Epidermal melanocyte (primary cell): ENCODE results near the gene NNMT.
"Not testable (repeated sequence)": the region's sequence is repeated elsewhere in the genome, so short reads cannot be mapped to it uniquely, and the experiment has no call there.

ENCODE experiments used
- DNase-seq: peaks from one replicate; pipeline ENCODE4 v3.0.0; 2011; ENCODE audit warnings: low spot score; ENCODE audit not compliant: insufficient read length

NNMT gene

DNA sequence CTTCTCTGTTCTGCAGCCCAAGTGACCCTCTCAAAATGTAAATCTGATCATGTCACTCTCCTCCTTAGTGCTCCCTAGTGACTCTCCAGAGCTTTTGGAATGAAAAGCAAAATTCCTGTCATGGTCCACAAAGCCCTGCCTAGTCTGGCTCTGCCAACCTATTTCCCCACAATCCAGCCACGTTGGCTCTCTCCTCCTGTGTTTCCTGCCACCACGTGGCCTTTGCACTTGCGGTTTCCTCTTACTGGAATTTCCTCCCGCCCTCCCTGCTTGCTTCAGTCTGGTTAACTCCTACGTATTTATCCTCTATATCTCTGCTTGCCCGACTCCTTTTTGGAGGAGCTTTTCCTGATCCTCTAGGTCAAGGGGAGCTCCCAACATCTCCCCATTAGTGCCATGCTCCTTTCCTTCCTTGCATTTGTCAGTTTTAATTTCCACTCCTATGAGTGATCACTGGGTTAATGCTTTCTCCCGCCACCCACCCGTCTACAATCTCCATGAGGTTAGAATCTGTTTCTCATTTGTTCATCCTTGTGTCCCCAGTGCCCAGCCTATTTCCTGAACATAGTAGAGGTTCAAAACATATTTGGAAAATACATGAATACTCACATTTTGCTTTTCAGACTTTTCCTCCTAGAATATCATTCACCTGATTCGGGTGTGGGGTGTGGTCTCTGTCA is 11.5 kb downstream of the NNMT start:
- no peak for DNase-seq

DNA sequence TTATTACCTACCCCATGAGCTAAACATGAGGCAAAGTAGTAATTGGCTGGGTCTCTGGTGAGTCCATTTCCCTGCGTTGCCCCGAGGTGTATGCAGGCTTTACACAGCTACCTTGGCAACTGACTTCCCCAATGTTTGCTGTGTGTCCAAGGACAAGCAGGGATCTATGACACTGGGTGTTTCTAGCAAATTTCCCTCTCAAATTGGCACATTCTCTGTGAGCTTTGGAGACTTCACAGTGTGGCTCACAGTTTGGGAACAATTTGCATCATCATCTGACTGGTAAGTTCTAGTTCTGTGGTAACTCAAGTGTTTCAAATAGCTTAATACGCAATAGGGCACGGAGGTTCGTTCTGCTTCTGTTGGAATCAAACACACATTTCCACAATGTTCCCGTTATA is 12.5 kb downstream of the NNMT start:
- no peak for DNase-seq

DNA sequence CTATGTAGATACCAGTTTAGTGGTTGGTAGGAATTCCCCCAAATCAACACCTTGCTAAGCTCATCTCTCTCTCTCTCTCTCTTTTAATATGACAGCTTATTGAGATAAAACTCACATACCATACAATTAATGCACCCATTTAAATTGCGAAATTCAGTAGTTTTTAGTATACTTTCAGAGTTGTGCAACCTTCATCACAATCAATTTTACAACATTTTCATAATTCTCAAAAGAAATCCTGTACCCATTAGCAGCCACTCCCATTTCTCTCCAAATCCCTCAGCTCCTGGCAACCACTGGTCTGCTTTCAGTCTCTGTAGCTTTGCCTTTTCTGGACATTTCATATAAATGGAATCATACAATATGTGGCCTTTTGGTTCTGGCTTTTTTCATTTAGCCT is 13.3 kb downstream of the NNMT start:
- no peak for DNase-seq

DNA sequence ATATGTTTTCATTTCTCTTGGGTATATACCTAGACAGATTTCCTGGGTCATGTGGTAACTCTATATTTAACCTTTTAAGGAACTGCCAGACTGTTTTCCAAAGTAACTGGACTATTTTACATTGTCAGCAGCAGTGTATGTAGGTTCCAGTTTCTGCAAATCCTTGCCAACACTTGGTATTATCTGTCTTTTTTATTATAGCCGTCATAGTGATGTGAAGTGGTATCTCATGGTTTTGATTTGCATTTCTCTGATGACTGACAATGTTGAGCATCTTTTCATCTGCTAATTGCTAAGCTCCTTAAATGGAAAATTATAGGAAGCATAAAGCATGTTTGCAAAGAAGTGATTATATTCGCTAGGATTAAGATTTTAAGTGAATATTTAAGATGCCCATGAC is 13.9 kb downstream of the NNMT start:
- no peak for DNase-seq

DNA sequence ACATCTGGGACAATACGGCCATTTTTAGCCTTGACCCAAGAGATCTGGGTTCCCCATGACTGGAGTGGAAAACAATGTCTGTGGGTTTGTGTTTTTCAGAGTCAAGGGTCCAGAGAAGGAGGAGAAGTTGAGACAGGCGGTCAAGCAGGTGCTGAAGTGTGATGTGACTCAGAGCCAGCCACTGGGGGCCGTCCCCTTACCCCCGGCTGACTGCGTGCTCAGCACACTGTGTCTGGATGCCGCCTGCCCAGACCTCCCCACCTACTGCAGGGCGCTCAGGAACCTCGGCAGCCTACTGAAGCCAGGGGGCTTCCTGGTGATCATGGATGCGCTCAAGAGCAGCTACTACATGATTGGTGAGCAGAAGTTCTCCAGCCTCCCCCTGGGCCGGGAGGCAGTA is 15.7 kb downstream of the NNMT start:
- DNase-seq, result no peak

DNA sequence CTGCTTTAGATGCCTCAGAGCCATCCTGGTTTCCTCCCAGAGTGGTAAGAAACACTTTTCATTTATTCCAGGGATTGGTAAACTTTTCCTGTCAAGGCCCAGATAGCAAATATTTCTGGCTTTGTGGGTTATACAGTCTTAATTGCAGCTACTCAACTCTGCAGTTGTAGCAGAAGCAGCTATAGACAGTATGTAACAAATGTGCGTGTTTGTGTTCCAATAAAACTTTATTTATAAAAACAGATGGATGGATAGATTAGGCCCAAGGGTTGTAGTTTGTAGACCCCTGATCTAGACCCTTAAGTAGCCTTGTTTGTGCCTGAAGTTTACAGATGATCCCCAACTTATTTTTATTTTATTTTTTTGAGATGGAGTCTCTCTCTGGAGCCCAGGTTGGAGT is 17.9 kb downstream of the NNMT start:
- DNase-seq, result no peak

DNA sequence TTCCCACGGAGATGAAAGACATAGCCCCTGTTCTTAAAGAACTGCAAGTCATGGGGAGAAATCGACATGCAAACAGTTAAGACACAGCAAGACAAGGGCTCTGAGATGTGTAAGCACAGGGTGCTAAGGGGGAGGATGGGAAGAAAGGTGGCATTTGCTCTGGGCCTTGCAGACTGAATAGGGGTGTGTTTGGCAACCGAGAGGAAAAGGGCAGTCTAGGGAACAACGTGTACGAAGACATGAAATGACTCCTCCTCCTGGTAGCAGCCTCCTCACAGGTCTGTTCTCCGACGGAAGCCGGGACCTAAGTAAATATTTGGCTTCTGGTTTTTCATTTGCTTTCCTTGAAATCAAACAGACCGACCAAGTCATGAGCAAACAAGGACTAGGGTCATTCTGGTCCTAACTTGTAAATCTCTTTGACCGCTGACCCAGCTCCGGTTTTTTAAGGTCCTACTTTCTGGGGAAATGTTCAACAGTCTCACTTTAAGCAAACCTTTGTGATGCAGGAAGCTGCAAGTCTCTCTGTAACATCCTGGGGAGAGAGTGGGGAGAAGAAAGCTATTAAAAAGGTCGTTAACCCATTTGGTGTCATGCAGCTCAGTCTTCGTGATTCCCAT is 19.7 kb downstream of the NNMT start:
- DNase-seq, result no peak

DNA sequence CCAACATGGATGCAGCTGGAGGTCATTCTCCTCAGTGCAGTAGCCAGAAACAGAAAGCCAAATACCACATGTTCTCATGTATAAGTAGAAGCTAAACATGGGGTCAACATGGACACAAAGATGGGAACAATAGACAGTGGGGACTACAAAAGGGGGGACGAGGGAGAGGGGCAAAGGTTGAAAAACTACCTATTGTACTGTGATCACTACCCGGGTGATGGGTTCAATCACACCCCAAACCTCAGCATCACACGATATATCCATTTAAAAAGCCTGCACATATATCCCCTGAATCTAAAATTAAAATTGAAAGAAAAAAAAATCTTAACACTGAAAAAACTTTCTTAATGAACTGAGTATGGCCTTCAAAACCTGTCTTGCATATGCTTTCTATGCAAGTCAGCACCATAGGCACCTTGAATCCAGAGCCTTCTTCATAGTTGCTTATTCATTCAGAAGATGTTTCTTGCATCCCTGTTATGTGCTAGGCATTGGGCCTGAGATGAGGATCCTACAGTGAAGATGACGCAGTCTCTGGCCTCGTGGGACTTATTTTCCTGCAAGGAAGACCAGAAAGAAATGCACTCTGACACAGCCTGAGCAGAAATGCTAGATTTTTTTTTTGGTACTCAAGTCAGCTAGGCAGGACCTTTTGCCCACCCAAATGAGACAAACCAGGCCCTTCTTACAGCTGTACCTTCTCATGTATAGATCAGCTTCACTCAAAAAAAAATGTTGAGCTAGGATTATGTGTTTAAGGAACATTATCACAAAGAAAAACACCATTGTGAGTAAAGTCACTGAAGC is 21.0 kb downstream of the NNMT start:
- DNase-seq, result no peak

DNA sequence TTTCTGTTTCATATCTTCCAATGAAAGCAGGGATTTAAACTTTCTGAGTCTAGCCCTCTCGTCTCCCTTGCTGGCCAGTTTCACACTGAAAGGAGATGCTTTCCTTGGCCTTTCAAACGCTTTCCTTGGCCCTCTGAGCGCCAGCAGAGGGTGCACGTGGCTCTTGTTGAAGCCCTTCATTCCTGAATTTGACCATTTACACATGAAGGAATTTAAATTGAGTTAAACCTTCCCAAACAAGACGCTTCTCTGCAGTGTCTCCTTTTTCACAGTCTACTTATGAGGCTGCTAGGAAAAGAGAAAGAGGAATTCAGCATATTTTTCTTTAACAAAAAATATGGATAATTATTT is 21.6 kb downstream of the NNMT start:
- DNase-seq, result no peak

DNA sequence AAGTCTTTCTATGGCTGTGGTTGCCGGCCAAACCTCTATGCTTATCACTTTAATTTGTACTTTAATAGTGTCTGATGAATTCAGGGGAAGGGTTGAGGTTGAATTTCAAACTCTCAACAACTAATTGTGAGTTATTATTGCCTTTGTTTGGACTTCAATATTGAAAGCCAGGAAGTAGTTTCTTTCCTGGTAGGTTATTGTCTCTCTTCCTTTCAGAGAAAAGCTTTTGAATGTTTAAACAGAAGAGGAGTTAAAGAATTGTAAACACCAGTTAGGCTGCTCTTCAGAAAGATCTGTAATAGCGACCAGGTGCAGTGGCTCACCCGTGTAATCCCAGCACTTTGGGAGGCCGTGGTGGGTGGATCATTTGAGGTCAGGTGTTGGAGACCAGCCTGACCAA is 22.2 kb downstream of the NNMT start:
- no peak for DNase-seq

DNA sequence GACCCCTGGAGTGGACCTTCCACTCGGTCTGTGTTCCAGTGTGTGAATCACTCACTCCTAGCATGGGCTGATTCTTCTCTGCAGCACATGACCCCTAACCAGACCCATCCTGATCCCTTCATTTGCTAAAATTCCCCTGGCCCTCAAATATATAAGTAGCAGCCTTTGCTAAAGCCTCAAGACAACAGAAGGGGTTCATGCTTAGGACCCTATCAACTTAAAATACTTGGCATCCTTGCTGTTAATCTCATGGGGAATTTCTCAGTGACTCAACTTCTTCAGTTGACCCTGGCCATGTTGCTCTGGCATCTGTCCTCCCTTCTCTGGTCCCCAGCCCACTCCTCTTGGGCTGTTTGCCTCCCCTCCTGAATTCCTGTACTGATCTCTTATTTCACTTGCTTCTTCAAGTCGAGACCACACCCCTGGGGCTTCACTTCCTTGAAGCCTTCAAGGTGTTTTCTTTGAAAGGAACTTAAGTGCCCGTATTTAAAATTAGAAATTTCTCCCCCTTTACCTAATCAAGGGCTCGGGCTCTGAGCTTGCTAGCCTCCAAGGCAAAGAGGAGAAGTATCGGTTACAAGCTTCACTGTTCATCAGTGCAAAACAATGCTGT is 23.6 kb downstream of the NNMT start:
- no peak for DNase-seq

DNA sequence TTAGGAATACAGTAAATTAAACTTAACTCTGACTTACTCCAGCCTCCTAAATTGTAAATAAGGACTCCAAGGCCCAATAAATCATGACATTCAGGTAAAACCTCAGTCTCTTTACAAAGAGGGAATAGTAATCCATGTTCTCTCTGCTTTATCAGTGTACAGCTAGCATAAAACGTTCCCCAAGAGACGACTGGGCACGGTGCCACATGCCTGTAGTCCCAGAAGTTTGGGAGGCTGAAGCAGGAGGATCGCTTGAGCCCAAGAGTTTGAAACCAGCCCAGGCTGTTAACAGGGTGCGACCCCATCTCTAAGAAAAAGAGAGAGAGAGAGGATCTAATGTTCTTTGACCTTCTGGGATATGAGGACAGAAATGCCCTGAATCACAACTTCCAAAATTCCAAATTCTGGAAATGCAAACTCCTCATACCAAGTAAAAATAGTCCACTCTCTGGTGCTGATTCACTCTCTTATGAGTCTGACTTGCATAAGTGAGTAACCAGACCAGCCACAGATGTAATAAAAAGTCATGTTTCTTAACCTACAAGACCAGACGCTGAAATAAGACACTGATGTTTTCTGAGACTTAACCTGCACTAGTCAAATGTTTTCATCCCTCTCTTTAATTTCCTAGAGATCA is 25.5 kb downstream of the NNMT start:
- DNase-seq, result no peak

DNA sequence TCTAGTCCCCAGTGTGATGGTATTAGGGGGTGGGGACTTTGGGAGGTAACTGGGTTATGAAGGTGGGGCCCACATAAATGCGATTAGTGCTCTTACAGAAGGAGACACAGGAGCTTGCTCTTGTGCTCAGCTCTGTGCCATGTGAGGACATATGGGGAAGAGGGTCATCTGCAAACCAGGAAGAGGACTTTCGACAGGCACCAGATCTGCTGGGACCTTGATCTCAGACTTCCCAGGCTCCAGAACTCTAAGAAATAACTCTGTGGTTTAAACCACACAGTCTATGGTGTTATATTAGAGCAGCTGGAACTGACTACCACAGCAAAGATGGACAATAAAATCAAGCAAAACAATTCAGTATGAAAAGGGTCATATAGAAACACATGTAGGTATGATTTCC is 26.7 kb downstream of the NNMT start:
- DNase-seq, result no peak

DNA sequence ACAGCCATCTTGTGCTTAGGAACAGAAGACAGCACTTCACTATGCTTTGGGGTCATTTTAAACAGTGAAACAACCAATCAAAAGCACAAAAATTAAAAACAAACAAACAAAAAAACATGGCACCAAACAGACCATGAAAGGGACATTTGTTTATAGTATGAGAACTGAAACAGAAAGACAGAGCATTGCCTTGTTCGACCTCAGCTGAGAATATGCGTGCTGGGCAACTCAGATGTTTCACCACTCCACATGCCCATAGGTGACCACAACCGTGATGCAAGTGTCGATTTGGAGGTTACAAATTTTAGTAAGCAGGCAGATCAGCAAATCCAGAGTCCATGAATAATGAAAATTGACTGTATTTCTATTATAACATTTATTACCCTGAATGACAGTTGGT is 30.0 kb downstream of the NNMT start:
- no peak for DNase-seq

DNA sequence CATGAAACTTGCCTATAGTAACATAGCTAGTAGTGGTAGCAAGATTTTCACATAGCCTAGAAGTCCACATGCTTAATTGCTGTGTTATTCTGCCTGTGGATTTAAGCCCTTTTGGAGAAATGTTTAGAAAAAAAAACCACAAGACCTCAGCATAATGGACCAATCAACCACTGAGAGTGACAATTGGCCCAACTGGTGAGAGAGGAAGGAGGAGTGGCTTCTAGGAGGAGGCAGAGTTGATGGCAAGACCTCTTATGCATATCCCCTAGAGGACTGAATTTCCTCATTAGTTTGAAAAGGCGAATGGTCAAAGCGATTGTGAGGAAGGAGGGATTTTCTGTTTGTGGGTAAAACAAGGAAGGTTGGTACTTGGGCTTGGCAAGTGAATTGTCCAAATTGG is 30.6 kb downstream of the NNMT start:
- no peak for DNase-seq

DNA sequence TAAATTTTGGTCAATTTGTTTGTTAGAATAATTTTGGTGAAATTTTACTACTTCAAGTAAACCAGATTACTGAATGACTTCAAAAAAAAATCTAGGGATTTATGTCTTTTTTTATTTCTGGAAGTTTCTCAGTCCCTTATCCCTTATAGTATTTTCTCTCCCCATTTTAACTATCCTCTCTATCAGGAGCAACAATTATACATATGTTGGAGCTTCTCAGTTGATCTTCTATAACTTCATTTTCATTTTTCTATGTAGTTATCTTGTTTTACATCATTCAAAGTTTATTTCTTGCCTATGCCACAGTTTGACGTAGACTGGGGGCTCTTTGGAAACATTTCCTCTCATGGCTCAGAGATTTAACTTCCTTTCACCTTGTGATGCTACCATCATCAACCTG is 34.2 kb downstream of the NNMT start:
- no peak for DNase-seq

DNA sequence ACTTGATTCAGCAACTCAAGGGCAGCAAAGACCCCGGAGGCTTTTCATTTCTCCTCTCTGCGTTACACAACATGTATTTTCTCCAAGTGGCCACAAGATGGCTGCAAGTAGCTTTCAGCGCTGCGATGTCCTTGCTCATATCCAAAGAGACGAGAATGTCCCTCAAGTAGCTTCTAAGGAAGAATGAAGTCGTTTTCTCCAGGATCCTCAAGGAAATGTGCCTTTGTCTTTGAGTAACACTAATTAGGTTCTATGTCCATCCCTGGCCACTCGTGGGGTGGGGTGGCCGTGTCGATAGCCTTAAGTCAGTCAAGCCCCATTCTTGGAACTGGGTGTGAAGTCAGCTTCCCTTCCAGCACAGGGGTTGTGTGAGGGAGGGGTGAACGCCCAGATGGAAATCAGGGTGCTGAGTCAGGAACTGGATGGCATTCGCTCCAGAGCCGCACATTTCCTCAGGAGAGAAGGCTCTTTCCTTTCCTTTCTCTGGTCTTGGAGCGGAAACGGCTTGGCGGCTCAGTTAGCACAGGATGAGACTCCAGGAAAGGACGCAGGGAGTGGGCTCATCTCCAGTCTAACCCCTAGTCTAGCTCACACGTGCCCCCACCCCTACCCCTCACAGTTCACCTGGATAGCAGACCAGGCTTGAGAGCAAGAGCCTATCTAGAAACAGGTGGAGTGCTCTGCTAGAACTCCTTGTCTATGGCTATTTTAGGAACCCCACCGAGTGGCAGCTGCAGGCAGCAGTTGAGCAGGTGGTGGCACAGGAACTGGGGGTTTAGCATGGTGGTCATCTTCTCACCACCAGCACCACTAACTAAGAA is 44.3 kb downstream of the NNMT start:
- DNase-seq, result no peak

DNA sequence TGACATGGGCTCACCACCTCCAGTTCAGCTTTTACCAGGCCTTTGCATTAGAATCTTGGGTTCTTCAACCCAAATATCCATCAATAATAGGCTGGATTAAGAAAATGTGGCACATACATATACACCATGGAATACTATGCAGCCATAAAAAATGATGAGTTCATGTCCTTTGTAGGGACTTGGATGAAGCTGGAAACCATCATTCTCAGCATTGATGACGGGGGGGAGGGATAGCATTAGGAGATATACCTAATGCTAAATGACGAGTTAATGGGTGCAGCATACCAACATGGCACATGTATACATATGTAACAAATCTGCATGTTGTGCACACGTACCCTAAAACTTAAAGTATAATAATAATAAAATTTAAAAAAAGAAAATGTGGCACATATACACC is 45.5 kb downstream of the NNMT start:
- DNase-seq, result not testable (repeated sequence)

DNA sequence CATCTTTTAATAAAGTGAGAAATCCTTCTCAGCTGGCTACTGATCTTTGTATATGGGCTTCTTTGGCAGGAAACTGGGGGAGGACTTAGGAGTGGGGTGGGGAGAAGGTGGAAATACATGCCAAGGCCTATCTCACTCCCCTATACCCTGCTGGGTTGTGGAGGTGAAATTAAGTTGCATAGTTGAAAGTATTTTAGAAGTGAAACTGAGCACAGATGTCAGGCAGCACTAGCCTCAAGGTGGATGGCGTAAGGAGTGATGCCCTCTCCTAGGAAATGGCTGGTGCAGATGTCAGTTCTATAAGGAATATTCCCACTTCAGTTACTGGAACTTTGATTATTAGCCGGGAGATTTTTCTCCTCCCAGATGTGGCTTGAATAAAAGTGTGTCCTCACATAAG is 46.3 kb downstream of the NNMT start:
- DNase-seq, result no peak

DNA sequence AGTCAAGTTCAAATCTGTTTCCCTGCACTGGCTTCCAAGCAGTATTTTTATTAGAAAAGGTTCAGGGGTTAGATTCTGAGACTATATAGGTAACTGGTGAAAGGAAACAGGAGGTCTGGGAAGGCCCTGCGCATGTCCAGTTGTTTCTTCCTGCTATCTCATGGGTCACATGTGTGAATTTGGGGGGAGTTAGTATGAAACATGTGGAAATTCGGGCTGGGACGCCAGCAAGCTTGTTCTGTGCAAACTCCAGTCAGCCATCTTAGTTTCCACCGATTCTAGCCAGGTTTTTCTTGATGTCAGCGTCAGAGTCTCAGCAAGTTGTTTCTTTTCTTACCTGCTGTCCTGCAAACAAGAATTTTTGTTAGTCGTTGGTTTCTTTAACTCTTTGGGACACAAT is 46.8 kb downstream of the NNMT start:
- DNase-seq, result no peak

DNA sequence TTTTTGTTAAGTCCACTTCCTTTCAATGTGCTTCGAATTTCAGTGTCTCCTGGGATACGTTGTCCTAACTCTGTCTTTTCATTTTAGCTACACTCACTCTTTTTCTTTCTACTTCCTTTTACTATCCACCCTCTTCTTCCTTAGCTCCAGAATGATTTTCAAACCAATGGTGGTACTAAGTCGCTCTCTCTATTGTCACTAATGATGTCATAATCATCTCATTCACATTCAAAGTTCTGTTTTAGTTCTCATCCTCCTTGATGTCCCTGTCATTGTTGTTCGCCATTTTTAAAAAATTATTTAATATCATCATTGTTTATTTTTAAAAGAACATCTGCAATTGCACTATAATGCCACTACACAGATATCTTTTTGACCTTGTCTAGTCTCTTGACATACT is 47.3 kb downstream of the NNMT start:
- DNase-seq, result no peak
